Measurements from ENCODE around the gene LIMS2. TPM values are rescaled to one million over a fixed set of nuclear protein-coding genes. Genes with fewer than 3 reads are reported as not detected.

LIMS2 gene
- total and polyA plus RNA-seq, 2 experiments from 2014 or later: 32.9 to 48.8 TPM

DNA sequence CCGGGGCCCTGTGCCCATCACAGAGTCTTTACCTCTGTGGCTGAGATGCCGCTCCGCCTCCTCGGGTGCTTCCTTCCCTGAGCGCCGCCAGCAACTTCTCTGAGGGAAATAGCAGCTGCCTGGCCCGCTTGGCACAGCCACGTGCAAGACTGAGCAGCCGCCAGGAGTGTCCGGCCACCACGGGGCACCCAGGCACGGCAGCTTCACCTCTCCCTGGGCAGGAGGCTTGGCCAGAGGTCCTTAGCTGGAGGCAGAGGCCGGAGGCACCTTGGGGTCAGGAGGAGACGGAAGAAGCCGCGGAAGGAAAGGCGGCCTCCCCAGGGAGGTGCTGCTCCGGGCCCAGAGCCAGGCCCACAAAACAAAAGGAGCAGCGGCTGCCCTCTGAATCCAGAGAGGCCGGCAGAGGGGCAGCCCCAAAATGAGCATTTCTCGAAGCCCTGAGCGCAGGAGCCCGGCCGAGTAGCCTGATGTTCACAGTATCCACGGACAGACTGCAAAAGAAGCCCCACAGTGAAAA, 6.0 kb upstream of the LIMS2 start:
- Histone ChIP-seq H3K9me3 (ENCODE audit: low read depth) (no peaks in the 10 kb centered on the region), H3K27ac (no peak overlapping the region), H3K36me3 (no peaks in the 10 kb centered on the region), H3K4me1 (ENCODE audit: low read depth) (peaks cover 6% of the 10 kb centered on the region), H3K27me3 (peaks cover 30% of the 10 kb centered on the region), H3K4me3 (no peak overlapping the region)
- TF ChIP-seq, protein P1, sequence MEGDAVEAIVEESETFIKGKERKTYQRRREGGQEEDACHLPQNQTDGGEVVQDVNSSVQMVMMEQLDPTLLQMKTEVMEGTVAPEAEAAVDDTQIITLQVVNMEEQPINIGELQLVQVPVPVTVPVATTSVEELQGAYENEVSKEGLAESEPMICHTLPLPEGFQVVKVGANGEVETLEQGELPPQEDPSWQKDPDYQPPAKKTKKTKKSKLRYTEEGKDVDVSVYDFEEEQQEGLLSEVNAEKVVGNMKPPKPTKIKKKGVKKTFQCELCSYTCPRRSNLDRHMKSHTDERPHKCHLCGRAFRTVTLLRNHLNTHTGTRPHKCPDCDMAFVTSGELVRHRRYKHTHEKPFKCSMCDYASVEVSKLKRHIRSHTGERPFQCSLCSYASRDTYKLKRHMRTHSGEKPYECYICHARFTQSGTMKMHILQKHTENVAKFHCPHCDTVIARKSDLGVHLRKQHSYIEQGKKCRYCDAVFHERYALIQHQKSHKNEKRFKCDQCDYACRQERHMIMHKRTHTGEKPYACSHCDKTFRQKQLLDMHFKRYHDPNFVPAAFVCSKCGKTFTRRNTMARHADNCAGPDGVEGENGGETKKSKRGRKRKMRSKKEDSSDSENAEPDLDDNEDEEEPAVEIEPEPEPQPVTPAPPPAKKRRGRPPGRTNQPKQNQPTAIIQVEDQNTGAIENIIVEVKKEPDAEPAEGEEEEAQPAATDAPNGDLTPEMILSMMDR (IDR thresholded peaks at IDR 0.05; ENCODE audit: low read depth, low read length): no peak
- peak in 1 of 2 donors; percentile 37 for DNase-seq (ENCODE audit: low read depth in 1 of 2, low spot score in 1 of 2)

DNA sequence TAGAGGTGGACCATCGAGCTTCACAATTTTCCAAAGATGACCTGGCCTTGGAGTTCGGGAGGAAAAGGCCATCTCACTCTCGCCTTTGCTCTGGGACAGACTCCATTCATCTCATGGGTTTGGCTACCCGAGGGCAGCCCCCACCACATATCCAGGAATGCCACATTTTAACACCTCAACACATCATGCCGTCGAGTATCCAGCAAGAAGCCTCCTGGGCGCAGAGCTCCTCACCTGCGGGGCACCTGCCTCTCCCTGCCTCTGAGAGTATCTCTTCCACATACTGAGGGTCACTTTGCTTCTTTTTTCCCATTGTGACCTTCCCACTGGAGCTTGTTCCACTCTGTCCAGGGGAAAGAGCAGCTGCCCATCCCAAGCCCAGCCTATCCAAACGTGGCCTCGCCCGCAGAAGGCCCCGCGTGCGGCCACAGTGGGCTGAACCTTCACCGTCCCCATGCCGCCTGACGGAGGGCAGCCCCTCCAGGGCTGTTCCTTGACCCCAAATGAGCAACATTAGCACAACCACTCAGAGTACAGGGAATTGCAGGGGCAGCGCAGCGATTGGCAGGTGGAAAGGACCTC, 5.5 kb upstream of the LIMS2 start:
- Histone ChIP-seq H3K27me3 (peaks cover 35% of the 10 kb centered on the region), H3K36me3 (no peaks in the 10 kb centered on the region), H3K4me1 (ENCODE audit: low read depth) (peaks cover 8% of the 10 kb centered on the region), H3K4me3 (no peak overlapping the region), H3K27ac (no peak overlapping the region), H3K9me3 (ENCODE audit: low read depth) (no peaks in the 10 kb centered on the region)
- no peak for DNase-seq (ENCODE audit: low read depth in 1 of 2, low spot score in 1 of 2)
- TF ChIP-seq, protein P1 (IDR thresholded peaks at IDR 0.05; ENCODE audit: low read depth, low read length): no peak

DNA sequence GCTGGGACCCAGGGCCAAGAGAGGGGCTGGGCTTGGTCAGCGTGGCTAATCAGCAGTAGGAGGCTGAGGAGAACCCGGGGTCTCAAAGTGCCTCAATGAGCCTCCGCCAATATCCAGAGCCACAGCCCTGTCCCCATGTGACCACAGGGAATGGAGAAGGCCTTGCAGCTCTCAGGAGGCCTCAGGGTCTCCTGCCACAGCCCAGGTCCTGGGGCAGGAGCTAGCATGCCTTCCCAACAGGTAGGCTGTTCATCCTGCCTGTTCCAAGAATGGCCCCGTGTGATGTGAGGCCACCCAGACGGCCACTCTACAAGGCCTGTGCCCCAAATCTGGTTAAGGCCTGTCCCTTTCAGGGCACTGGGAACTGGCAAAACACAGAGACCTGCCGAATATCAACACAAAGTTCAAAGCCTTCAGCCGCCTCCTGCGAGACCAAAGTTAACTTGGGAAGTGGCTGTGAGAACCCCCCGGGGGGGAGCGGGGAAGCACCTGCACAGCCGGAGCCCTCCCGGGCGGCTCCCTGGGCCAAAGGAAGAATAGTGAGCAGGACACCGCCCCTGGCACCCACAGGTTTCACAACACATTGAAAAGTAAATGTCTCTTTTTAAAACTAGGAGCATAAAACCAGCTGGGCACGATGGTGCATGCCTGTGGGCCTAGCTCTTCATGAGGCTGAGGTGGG, 4.5 kb upstream of the LIMS2 start:
- Histone ChIP-seq H3K36me3 (no peaks in the 10 kb centered on the region), H3K27me3 (peaks cover 40% of the 10 kb centered on the region), H3K27ac (no peak overlapping the region), H3K9me3 (ENCODE audit: low read depth) (no peaks in the 10 kb centered on the region), H3K4me3 (no peak overlapping the region), H3K4me1 (ENCODE audit: low read depth) (peaks cover 9% of the 10 kb centered on the region)
- no peak for DNase-seq (ENCODE audit: low read depth in 1 of 2, low spot score in 1 of 2)
- TF ChIP-seq, protein P1 (IDR thresholded peaks at IDR 0.05; ENCODE audit: low read depth, low read length): no peak

DNA sequence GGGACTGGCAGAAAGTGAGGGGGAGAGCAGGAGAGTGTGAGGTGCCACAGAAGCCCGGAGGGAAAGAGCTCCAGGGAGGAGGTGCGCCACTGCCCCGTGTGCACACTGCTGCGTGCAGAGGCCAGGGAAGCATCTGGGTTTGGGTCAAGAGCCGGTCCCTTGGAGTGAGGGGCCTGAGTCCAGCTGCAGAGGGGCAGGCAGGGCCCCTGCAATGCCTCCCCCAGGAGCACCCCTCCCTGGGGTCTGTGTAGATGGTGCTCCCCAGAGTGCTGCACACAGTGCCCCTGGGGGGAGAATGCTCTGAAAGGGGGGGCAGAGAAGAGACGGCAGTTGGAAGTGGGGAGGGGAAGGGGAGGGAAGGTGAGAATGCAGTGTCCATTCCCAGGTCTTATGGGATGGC, 3.7 kb upstream of the LIMS2 start:
- no peaks in the 10 kb centered on the region for H3K9me3 ChIP-seq (ENCODE audit: low read depth)
- TF ChIP-seq, protein P1 (IDR thresholded peaks at IDR 0.05; ENCODE audit: low read depth, low read length): no peak
- H3K4me3 ChIP-seq: no peak overlapping the region
- H3K4me1 ChIP-seq (ENCODE audit: low read depth): peaks cover 15% of the 10 kb centered on the region
- no peaks in the 10 kb centered on the region for H3K36me3 ChIP-seq
- no peak for DNase-seq (ENCODE audit: low read depth in 1 of 2, low spot score in 1 of 2)
- H3K27ac ChIP-seq: no peak overlapping the region
- peaks cover 40% of the 10 kb centered on the region for H3K27me3 ChIP-seq

DNA sequence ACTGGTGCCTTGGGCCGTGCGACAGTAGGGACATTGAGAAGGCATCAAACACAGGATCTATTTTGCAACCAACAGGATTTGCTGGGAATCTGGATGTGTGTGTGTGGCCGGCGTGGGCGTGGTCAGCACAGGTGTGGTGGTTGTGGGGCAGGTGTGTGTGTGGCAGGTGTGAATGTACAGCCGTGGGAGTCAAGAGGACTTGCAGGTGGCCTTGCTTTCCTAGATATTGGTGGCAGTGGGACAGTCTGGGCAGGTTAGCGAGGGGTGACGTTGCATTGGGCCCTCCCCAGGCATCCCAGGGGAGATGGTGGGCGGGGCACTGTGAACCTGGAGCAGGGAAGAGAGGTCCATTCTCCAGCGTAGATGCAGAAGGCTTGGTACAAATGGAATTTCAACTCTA, 3.2 kb upstream of the LIMS2 start:
- Histone ChIP-seq H3K4me3 (no peak overlapping the region), H3K9me3 (ENCODE audit: low read depth) (no peaks in the 10 kb centered on the region), H3K4me1 (ENCODE audit: low read depth) (peaks cover 19% of the 10 kb centered on the region), H3K27ac (no peak overlapping the region), H3K27me3 (peaks cover 40% of the 10 kb centered on the region), H3K36me3 (no peaks in the 10 kb centered on the region)
- no peak for DNase-seq (ENCODE audit: low read depth in 1 of 2, low spot score in 1 of 2)
- TF ChIP-seq, protein P1 (IDR thresholded peaks at IDR 0.05; ENCODE audit: low read depth, low read length): no peak
